GM20431 (cell line): ENCODE measurements around the gene GUCY1B1.

Source experiments
- in situ Hi-C: fragments of 300-500 bp; cut with MseI, MboI; formaldehyde crosslinking; loops from one replicate; pipeline ENCODE4 v1.15.0; 2020; ENCODE audit warnings: low sequenced_read_pairs; ENCODE audit not compliant: unreplicated experiment

Gene GUCY1B1

DNA sequence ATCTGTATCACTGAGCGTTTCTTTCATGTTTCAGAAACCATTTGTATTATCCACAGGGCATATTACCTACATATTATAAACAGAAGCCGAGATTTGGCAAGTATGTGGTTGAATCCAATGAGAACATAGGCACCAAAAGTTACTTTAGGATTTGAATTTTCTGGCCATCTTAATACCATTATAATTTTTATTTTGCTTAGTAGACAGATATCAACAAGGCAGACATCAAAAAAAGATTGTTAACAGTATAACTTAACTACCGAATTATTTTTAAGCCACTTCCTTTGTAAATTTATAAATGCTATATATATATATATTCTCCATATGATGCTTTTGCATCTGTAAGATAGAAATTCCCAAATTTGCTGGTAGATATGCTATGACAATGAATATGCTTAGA, 2.2 kb downstream of the GUCY1B1 start:
- in situ Hi-C loops: no loop called here

DNA sequence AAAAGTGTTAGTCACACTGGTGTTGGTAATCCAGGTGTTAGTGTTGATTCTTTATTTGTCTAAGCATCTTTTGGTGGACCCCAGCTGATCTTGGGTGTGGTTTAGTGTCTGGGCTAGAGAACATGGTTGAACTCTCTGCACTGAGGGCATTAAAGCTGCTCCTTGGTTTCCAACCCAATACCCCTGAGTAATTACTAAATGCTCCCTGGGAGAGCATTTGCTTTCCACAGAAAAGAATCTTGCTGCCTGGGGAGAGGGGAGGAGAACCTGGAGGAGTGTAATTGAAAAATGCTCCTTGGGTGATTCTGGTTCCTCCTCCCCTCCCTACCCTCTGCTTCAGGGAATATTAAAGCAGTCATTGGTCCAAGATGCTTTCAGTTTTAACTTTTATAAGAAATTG, 3.1 kb downstream of the GUCY1B1 start:
- in situ Hi-C loops: no loop called here

- in situ Hi-C loops: no loop called here
Observed at GRCh38 chr4:155762334-155762733, 3.5 kb downstream of the GUCY1B1 start.

DNA sequence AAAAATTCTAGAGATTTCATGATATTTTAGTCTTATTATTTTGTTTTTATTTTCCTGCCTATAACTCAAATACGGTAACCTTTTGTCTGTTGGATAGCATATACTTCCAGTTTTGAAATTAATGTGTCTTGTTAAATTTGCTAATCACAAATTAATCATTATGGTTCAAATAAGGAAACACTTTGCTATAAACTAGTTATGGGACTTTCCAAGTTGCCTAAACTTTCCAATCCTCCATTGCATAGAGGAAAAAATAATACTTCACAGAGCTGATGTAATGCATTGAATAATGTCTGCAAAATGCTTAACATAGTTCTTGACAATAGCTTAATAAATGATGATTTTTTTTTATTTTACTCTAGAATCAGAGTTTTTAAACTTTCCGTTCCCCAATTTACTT, 4.7 kb downstream of the GUCY1B1 start:
- in situ Hi-C loops: no loop called here

GRCh38 chr4:155765149-155765548, 6.3 kb downstream of the GUCY1B1 start:
- in situ Hi-C loops: no loop called here

- in situ Hi-C loops: no loop called here
Observed at GRCh38 chr4:155766622-155767021, 7.8 kb downstream of the GUCY1B1 start.

DNA sequence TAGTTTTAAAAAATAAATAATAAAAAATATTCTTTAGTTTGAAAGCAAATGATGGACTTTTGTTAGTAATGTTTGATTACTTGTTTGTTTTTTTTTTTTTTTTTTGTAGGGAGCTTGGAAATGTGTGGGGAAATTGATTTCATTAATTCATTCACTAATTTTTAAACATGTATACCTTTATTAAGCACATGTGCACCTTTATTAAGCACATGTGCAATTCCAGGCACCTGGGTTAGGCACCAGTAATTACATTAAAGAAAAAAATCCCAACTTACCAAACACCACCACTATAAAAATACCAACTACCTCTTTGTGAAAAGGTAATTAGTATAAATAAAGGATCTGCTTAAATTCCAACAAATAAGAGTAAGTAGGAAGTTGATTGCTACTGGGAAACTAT, 9.5 kb downstream of the GUCY1B1 start:
- in situ Hi-C loops: no loop called here

DNA sequence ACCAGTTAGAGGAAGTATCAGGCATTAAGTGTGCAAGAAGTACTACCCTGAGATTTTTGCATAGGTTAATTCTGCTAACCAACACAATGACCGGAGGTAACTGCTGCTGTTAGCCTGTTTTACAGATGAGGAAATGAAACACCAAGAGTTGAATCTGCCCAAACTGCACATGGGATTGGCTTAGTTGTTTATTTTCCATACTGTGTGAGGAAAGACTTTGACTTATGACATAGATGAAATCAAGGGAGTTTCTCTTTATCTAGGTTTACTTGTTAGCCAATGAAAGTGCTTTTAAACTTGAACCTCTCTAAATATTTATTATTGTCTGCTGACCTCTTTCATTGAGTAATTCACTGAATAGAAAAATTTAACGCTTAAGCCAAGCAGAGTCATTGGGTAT, 10.3 kb downstream of the GUCY1B1 start:
- in situ Hi-C loops: no loop called here

GRCh38 chr4:155772459-155773195, 13.8 kb downstream of the GUCY1B1 start:
- in situ Hi-C loops: loop anchor here (10.0 kb wide), 1 partner anchor 328 kb away; no protein-coding TSS in a partner anchor

- in situ Hi-C loops: loop anchor here (10.0 kb wide), 1 partner anchor 328 kb away; no protein-coding TSS in a partner anchor
Observed at GRCh38 chr4:155773196-155773800, 14.5 kb downstream of the GUCY1B1 start.

DNA sequence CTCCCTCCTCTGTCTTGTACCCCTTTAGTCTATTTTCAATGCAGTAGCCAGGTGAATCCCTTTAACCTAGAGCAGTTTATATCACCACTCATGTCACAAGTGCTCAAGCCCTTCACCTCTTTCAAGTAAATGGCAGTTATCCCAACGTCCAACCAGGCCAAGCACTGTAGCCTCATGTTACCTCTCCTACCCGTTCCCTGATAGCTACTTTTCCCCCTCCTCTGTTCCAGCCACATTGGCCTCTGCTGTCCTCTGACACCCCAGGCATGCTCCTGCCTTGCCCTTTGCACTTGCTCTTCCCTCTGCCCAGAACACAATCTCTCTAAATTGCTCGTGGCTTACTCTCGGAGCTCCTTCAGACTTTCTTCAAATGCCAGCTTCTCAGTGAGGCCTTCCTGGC, 15.2 kb downstream of the GUCY1B1 start:
- in situ Hi-C loops: loop anchor here (10.0 kb wide), 1 partner anchor 329 kb away; no protein-coding TSS in a partner anchor

DNA sequence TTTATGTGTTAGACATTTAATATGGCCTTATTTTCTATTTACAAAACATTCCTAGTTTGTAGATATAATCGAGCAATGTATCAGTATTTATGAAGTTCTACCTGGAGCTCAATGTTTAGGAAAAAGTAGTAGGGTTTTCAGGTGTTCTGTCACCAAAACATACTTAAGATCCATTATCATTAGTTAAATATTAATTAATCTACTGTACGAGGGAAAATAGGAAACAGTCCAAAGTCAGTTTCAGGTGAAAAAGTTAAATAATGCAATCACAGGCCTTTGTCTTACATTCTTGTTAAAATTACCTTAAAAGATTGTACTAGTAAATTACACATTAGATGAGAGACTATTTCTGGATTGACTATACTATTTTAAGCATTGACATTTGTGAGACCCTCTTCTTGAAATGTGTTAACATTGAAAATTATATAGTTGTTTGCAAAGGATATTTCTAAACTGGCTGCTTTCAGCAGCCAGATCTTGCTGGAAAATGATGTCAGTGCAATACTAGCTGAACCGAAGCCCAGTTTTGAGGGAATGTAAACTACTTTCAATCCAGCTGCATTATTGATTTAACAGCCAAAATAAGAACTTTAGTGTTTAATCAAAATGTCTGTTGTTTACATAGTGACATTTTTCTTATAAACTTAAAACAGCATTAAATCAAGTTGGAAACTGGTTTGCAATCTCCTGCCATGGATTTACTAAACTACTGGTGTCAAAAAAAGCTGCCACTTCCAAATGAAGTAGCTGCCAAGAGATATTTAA, 19.3 kb downstream of the GUCY1B1 start:
- in situ Hi-C loops: loop anchor here (10.0 kb wide), 1 partner anchor 333 kb away; no protein-coding TSS in a partner anchor

DNA sequence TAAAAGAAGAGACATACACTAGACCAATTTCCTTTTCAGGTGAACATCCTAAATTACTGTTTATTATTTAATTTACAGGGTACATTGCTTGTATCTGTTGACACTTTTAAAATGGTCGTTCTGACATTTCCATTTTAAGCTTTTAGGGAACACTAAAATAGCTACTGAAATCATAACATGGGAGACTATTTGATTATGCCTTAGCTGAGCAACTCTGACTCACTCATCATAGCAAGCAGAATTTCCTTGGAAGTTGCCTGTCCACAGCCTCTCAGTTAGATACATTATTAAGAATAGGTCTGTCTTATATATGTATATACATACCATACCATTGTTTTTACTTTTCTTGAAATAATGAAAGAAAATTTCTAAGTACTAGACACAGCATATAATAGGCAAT, 22.0 kb downstream of the GUCY1B1 start:
- in situ Hi-C loops: no loop called here

GRCh38 chr4:155781249-155781831, 22.5 kb downstream of the GUCY1B1 start:
- in situ Hi-C loops: no loop called here

GRCh38 chr4:155784637-155785036, 25.8 kb downstream of the GUCY1B1 start:
- in situ Hi-C loops: no loop called here

GRCh38 chr4:155785828-155786227, 27.0 kb downstream of the GUCY1B1 start:
- in situ Hi-C loops: no loop called here

DNA sequence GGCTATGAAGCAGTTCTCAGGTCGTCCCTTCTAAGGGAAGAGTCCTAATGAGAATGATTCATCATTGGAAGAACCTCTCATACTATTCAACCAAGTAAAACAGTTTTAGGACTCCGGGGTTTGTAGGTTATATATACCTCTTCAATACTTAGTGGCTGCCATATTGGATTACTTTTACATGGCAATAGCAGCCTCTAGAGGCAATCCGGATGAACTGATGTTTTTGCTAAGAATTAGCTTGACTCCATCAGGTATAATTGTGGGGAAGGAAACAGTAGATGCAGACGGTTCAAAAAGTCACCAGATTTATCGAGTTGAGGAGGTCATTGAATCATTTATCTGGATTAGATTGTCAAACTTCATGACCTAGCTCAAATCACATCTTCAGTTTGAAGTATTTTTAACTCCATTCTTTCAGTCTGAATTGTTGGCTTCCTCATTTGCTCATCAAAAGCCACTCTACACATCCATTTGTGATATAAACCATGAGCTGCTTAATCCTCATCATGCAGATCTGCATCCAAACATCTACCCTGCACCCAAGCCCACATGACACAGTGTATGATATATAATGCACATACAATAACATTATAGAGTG, 28.4 kb downstream of the GUCY1B1 start:
- in situ Hi-C loops: no loop called here

DNA sequence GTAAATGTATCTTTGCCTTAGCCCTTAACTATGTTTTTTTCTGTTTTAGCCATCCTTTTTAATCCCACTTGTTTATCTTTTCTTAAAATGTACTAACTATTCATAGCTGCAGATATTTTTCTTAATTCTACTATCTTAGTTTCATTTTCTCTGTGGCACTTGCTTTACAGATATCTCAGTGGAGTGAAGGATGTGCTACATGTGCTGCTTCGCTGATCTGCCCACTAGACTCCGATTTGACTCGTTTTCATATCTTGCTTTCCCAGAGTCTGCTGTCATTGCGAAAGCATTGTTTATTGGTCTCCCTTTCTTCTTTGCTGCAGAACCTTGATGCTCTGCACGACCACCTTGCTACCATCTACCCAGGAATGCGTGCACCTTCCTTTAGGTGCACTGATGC, 30.6 kb downstream of the GUCY1B1 start:
- in situ Hi-C loops: no loop called here

- in situ Hi-C loops: no loop called here
Observed at GRCh38 chr4:155789982-155790381, 31.2 kb downstream of the GUCY1B1 start.

GRCh38 chr4:155794589-155795236, 35.9 kb downstream of the GUCY1B1 start:
- in situ Hi-C loops: no loop called here
